Astrocyte of the spinal cord (primary cell): ENCODE measurements around the gene PPP2R3B.

Experiments
- DNase-seq: peaks from one replicate; pipeline ENCODE4 v3.0.0; 2011; ENCODE audit warnings: low read depth, low spot score
- H3K4me3 ChIP-seq: 2 replicates; pipeline ENCODE4 v1.5.1; 2011; ENCODE audit warnings: low read depth, mild to moderate bottlenecking, low read length, moderate library complexity
- in situ Hi-C: cut with HindIII; loops from 2 replicates; pipeline ENCODE4 v1.10.0; 2017; ENCODE audit warnings: low sequenced_read_pairs
- TF ChIP-seq, protein P1 (sequence below): IDR thresholded peaks from 2 replicates; pipeline ENCODE4 v1.5.1; 2012; ENCODE audit warnings: low read depth, mild to moderate bottlenecking, low read length, inconsistent platforms

PPP2R3B gene

DNA sequence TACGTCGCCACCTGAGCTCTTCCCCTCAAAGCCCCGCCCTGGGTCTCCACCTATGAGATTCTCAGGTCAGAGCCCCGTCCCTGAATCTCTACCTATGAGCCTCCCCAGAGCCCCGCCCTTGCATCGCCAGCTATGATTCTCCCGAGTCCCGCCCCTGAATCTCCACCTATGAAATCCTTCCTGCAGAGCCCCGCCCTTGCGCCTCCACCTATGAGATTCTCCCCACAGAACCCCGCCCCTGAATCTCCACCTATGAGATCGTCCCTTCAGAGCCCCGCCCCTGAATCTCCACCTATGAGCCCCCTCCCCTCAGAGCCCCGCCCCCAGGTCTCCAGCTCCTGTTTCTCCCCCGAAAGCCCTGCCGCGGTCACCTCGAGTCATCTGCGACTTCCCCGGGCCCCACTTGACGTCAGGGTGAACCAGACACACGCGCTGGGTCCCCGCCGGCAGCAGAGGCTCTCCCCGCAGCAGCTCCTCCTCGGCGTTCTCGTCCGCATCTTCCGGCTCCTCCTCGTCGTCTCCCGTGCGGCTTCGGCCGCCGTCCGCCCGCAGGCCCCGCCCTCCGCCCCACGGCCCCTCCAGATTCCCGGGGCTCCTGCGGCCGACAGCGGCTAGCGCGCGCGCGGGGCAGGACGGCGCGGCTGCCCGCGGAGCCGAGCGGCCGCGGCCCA lies 68.5 kb downstream of the PPP2R3B start:
- H3K4me3 ChIP-seq, result peak overlapping the region; percentile 67
- peak; percentile 99 for DNase-seq
- in situ Hi-C loops, result no loop called here
- TF ChIP-seq, protein P1, sequence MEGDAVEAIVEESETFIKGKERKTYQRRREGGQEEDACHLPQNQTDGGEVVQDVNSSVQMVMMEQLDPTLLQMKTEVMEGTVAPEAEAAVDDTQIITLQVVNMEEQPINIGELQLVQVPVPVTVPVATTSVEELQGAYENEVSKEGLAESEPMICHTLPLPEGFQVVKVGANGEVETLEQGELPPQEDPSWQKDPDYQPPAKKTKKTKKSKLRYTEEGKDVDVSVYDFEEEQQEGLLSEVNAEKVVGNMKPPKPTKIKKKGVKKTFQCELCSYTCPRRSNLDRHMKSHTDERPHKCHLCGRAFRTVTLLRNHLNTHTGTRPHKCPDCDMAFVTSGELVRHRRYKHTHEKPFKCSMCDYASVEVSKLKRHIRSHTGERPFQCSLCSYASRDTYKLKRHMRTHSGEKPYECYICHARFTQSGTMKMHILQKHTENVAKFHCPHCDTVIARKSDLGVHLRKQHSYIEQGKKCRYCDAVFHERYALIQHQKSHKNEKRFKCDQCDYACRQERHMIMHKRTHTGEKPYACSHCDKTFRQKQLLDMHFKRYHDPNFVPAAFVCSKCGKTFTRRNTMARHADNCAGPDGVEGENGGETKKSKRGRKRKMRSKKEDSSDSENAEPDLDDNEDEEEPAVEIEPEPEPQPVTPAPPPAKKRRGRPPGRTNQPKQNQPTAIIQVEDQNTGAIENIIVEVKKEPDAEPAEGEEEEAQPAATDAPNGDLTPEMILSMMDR, result no peak

DNA sequence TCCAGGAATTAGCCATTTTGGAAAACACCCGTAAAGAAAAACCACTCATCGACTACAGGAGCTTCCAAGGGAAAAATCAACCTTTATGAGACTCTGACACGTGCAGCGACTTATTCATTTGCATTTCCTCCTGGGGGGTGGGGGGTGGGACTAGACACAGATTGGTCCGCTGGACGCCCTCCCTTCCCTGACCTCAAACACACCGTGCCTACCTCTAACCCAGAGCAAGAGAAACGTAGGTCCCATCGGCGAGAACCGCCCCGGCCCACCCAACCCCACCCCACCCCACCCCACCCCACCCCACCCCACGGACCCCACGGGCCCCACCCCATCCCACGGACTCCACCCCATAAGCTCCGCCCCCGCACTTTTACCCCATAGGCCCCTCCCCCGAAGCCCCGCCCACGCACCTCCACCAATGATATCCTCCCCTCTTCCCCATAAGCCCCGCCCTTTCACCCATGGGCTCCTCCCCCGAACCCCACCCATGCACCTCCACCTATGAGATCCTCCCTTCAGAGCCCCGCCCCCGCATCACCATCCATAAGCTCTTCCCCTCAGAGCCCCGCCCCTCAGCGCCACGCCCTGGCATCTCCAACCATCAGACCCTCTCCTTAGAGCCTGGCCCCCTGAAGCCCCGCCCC lies 69.2 kb downstream of the PPP2R3B start:
- H3K4me3 ChIP-seq, result peak overlapping the region; percentile 67
- in situ Hi-C loops, result no loop called here
- no peak for DNase-seq
- TF ChIP-seq, protein P1, result no peak

DNA sequence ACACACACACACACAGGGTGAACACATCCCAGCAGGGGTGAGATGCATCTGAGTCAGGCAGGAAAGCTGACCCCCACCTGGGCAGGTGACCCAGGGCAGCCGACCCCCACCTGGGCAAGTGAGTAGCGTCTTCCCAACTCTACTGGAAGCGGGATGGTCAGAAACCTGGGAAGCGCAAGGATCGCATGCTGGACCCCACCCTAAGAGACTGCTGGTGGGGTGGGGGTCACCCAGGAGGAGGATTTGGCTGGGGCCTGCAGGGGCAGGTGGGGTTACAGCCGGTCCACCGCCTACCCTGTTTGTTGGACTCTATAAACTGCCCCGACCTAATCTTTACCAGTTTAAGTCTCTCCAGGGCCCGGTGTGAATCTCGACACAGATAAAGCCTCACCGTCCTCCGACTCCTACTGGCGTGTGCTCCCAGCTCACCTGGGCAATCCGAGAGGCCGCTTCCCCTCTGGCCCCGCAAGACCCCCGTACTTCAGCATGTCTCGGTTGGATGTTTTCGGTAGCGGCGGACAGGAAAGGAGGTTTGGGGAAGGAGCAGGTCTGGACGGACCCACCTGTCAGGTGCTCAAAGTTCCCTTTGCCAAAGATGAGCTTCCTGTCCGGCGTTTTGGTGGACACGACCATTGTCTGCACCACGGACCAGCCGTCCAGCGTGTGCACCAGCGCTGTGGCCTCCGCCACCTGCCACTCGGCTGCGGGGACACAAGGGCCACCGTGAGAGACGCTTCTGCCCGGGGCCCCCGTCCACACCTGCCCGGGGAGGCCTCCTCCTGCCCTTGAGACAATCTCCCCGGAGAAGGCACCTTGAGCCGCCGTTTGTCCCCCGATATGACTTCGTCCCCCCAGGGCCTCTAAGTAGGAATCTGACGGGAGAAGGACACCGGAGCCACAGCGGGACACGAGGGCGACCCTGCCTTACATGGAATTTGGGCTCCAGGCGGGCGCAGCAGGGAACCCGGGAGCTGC lies 70.1 kb downstream of the PPP2R3B start:
- no peak for DNase-seq
- TF ChIP-seq, protein P1, result no peak
- in situ Hi-C loops, result no loop called here
- H3K4me3 ChIP-seq, result no peak overlapping the region

DNA sequence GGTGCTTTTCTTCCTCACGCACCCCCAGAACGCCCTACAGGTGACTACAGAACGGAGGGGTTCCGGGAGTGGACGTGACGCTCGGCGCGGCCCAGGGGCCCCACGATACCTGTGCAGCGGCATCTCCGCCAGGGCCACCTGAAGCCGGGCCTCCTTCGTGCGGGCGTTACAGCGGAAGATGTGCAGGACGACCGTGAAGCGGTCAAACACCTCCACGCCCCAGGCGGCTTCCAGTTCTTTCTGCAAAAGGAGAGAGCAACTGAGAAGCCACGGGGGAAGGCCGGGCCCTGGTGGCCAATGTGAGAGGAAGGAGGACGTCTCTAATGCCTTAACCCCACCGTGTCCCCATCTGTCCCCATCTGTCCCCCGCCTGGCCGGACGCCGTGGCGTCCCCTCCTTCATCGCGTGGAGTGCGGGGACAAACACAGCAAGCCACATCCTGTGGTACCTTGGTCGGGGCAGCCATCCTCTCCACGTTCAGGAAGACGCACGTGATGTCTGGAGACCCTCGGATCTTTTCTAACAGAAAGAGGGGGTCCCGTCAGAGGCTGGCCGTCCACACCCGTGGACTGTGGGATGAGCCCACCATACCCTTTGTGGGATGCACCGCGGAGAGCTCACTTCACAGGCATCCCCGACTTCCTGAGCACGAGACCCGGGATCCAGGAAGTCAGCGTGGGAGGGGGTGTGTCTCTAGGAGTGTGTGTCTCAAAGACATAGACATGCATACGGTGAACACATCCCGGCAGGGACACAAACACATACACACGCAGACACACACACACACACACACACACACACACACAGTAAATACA lies 71.7 kb downstream of the PPP2R3B start:
- in situ Hi-C loops, result no loop called here
- TF ChIP-seq, protein P1, result no peak

DNA sequence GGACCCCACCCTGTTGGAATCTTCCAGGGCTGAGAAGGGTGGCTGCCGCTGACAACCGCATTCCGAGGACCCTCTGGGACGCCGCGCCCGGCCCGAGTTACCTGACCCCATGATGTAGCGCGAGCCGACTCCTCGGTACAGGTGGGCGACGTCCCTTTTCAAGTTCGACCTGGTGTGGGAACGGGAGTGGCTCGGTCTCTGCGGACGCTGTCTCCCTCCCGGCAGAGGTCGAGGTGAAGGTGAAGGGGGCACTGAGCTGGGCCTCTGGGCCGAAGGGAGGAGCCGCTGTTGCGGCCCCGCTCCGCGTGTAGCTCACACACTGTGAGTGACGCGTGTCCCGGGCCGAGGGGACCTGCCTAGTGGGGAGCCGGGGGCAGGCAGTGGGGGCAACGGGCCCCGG lies 72.7 kb downstream of the PPP2R3B start:
- no peak overlapping the region for H3K4me3 ChIP-seq
- TF ChIP-seq, protein P1, result no peak
- in situ Hi-C loops, result no loop called here
- no peak for DNase-seq

More for the DNA sequence above, 71.7 kb downstream of the PPP2R3B start:
- no peak overlapping the region for H3K4me3 ChIP-seq
- DNase-seq, result no peak

DNA sequence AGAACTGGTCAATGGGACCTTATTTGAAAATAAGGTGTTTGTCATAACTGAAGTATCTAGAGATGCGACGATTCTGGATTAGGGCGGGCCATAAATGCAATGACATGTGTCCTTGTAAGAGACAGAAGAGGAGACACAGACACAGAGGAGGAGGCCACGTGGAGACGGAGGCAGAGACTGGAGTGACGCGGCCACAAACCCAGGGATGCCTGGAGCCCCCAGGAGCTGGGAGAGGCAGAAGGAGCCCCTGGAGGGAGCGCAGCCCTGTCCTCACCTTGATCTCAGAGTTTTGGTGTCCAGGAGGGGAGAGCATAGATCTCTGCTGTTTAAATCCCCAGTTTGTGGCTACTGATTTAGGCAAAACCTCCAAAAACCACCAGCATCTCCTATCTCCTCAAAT lies 73.2 kb downstream of the PPP2R3B start:
- no peak overlapping the region for H3K4me3 ChIP-seq
- TF ChIP-seq, protein P1, result no peak
- no peak for DNase-seq
- in situ Hi-C loops, result no loop called here
